Adrenal gland (tissue), 12 donors: Measurements from ENCODE around the gene TBC1D14. TPM values are rescaled to one million over a fixed set of nuclear protein-coding genes. Genes with fewer than 3 reads are reported as not detected.

Experiments used
- DNase-seq, 7 donors: peaks; one replicate each; pipeline ENCODE4 v3.0.0-alpha.2; 2019 to 2020
- H3K27ac ChIP-seq, 5 donors: fragments of 200-600 bp; sonication (generic) in 4 of 5; 1 replicate in 3 of 5; 2 replicates in 2 of 5; pipeline versions ENCODE4 v1.5.1 to v1.8.0; 2016 to 2020; ENCODE audit warnings: mild to moderate bottlenecking in 1 of 5
- H3K27me3 ChIP-seq: fragments of 200-600 bp; 2 replicates; pipeline ENCODE4 v1.8.0; 2021
- H3K36me3 ChIP-seq, 2 donors: fragments of 200-600 bp; replicated peaks in 1 of 2; 1 replicate in 1 of 2; 2 replicates in 1 of 2; pipeline versions ENCODE4 v1.5.1 to v1.8.0; 2018 to 2022
- H3K4me1 ChIP-seq, 2 donors: fragments of 200-600 bp; replicated peaks in 1 of 2; 1 replicate in 1 of 2; 2 replicates in 1 of 2; pipeline versions ENCODE4 v1.5.1 to v1.8.0; 2018 to 2021
- H3K4me3 ChIP-seq, 4 donors: fragments of 200-600 bp; sonication (generic) in 3 of 4; one replicate each; pipeline ENCODE4 v1.5.1; 2016 to 2018
- H3K9me3 ChIP-seq, 3 donors: fragments of 200-600 bp; sonication (generic) in 1 of 3; replicated peaks in 1 of 3; 1 replicate in 2 of 3; 2 replicates in 1 of 3; pipeline versions ENCODE4 v1.5.1 to v1.8.0; 2016 to 2021
- CTCF ChIP-seq, 6 experiments: fragments of 450-650 bp in 4 of 6; fragments of 200-600 bp in 2 of 6; sonication (generic) in 1 of 6; IDR thresholded peaks; 1 replicate in 5 of 6; 2 replicates in 1 of 6; pipeline versions ENCODE4 v1.5.1 to v1.8.0; 2016 to 2021; ENCODE audit warnings: antibody characterized with exemption in 6 of 6, mild to moderate bottlenecking in 2 of 6, moderate library complexity in 1 of 6
- POLR2A ChIP-seq, 2 donors: fragments of 450-650 bp; IDR thresholded peaks; one replicate each; pipeline ENCODE4 v1.6.1; 2017; ENCODE audit warnings: antibody characterized with exemption in 2 of 2, mild to moderate bottlenecking in 2 of 2, moderate library complexity in 1 of 2
- WGBS, 4 donors: extraction: QIAGEN DNeasy Blood & Tissue Kit in 2 of 4; methylation state at CpG; one replicate each; pipeline versions ENCODE4 v1.1.5 to v1.1.7; 2013 to 2017; 5-methylcytosine and 5-hydroxymethylcytosine counted together
- intact Hi-C, 2 donors: fragments of 100-400 bp; cut with DNase I; formaldehyde crosslinking; loops; one replicate each; pipeline versions ENCODE4 v1.14.1 to v1.15.0; 2022 to 2023
- polyA plus RNA-seq, 3 donors: library from polyadenylated mRNA; stranded (reverse); fragments of 200-250 nt in 2 of 3; fragments of 350-450 nt in 1 of 3; fragmentation: Illumina TruSeq in 1 of 3; extraction: RNeasy Lipid Tissue Mini Kit (QIAGEN cat#74804) in 1 of 3; gene quantifications; one replicate each; pipeline ENCODE4 v1.2.3, GENCODE V29; 2013 to 2014
- total RNA-seq, 9 donors: library from RNA; depleted of rRNA in 4 of 9; stranded (reverse); fragments of >200 nt in 4 of 9; fragments of 120-200 nt in 1 of 9; fragmentation: NEBNext Ultra II Directional in 1 of 9; extraction: Animal tissue kit (Norgen Biotek cat#: 25700) in 1 of 9; gene quantifications; one replicate each; pipeline versions ENCODE4 v1.1.0 to v1.2.4, GENCODE V29; 2013 to 2023
- donor health status: healthy with polysubstance abuse.
- donor health status: Bipolar disorder and iron deficiency.
- donor health status: DM: yes; HTN: yes; CAD: no.
- donor health status: DM: no; HTN: no; CAD: no.
- donor health status: DM: no; HTN: no; CAD: no.
- donor health status: DM: yes; HTN: yes; CAD: no.

TBC1D14 gene
- total and polyA plus RNA-seq, 12 donors, result 24.9 to 110 (median 83.0) TPM

GRCh38 chr4:6876440-6876839 is 33.2 kb upstream of the TBC1D14 start:
- Histone ChIP-seq H3K4me1 (no peaks in the 10 kb centered on the region), H3K4me3 (no peak overlapping the region), H3K9me3 (no peaks in the 10 kb centered on the region), H3K36me3 (peaks cover 0 to 70% of the 10 kb centered on the region in 2 donors), H3K27me3 (no peaks in the 10 kb centered on the region), H3K27ac (no peak overlapping the region)
- no peak for DNase-seq
- intact Hi-C loops, result no loop called here
- TF ChIP-seq POLR2A (IDR thresholded peaks at IDR 0.05) (no peak), CTCF (IDR thresholded peaks at IDR 0.05) (no peak)
- WGBS, 4 donors, result 90 to 94% (median 92%) methylated on average over 5 of the region's 5 CpGs

- no peaks in the 10 kb centered on the region for H3K27me3 ChIP-seq
- 92 to 95% (median 93%) methylated on average over 14 of the region's 14 CpGs for WGBS, 4 donors
- no peak overlapping the region for H3K27ac ChIP-seq
- H3K4me3 ChIP-seq, result no peak overlapping the region
- TF ChIP-seq POLR2A (IDR thresholded peaks at IDR 0.05) (no peak), CTCF (IDR thresholded peaks at IDR 0.05) (no peak)
- peaks cover 0 to 70% of the 10 kb centered on the region in 2 donors for H3K36me3 ChIP-seq
- intact Hi-C loops, result no loop called here
- H3K9me3 ChIP-seq, result no peaks in the 10 kb centered on the region
- no peaks in the 10 kb centered on the region for H3K4me1 ChIP-seq
- DNase-seq, result no peak
These were observed 32.6 kb upstream of the TBC1D14 start for GRCh38 chr4:6877067-6877466.

- 75 to 90% (median 77%) methylated on average over 10 to 11 of the region's 11 CpGs for WGBS, 4 donors
- Histone ChIP-seq H3K4me3 (no peak overlapping the region), H3K27ac (no peak overlapping the region), H3K36me3 (peaks cover 0 to 73% of the 10 kb centered on the region in 2 donors), H3K27me3 (no peaks in the 10 kb centered on the region), H3K9me3 (no peaks in the 10 kb centered on the region), H3K4me1 (no peaks in the 10 kb centered on the region)
- TF ChIP-seq CTCF (IDR thresholded peaks at IDR 0.05) (no peak), POLR2A (IDR thresholded peaks at IDR 0.05) (no peak)
- intact Hi-C loops, result no loop called here
- DNase-seq, result no peak
These were observed 31.1 kb upstream of the TBC1D14 start for GRCh38 chr4:6878451-6879059.

GRCh38 chr4:6880691-6881090 is 28.9 kb upstream of the TBC1D14 start:
- TF ChIP-seq CTCF (IDR thresholded peaks at IDR 0.05), result no peak
- no peak for TF ChIP-seq POLR2A (IDR thresholded peaks at IDR 0.05)
- peaks cover 0 to 66% of the 10 kb centered on the region in 2 donors for H3K36me3 ChIP-seq

More at GRCh38 chr4:6880691-6881090, 28.9 kb upstream of the TBC1D14 start:
- H3K4me1 ChIP-seq, result peaks cover under 1 to 4% of the 10 kb centered on the region in 2 donors
- no peaks in the 10 kb centered on the region for H3K9me3 ChIP-seq
- intact Hi-C loops, result no loop called here
- H3K27ac ChIP-seq, result no peak overlapping the region
- H3K27me3 ChIP-seq, result no peaks in the 10 kb centered on the region
- 91 to 94% (median 92%) methylated on average over 7 of the region's 7 CpGs for WGBS, 4 donors
- no peak overlapping the region for H3K4me3 ChIP-seq
- no peak for DNase-seq
